ENCODE measurements around the gene MS4A10. TPM values are rescaled to one million over a fixed set of nuclear protein-coding genes. Genes with fewer than 3 reads are reported as not detected.

The MS4A10 gene
- total and polyA plus RNA-seq, 2 donors (not counting 1 experiment from before 2014, with no cell fraction given), result not detected

DNA sequence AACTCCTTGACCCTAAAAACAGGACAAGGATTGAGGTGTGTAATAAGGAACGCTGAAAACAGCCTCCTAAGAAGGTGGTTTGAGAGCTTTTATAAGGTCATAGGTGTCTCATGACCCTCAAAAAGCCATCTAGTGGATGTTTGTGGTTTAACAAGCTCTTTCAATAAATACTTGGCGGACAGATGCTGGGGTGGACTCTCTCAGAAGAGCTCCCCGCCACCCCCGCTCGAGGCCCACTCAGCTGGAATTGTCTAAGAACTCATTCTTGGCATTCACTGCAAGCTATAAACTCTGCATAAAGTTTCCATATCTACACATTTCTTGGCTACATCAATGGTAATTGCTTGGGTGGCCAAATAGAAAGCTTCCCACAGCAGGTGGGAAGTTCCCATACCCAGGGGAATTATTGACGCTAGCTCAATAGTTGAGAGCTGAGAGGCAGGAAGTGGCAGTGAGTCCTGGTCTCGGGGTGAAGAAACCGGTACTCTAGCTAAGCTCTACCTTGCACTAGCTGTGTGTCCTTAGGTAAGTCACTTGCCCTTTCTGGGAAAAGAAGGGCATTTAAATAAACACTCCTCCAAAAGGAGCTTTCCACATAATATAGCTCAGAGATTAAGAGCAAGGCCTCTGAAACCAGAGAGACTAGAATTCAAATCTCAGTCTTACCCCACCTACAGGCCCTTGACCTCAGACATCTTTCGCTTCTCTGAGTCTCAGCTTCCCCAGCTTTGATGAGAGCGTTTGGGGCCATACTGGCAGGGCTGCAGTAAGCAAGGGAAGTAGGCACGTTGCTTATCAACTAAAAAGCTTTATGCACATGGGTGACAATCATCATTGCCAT, 22.1 kb upstream of the MS4A10 start:
- Histone ChIP-seq H2AFZ (ENCODE audit: insufficient read depth, low read depth, low read length, poor library complexity, severe bottlenecking) (no peak overlapping the region), H3K4me1 (ENCODE audit: control insufficient read depth in 2 of 2, insufficient read depth in 2 of 2, low read length in 2 of 2) (peaks cover 25 to 30% of the 10 kb centered on the region in 2 donors), H3K79me2 (ENCODE audit: control insufficient read depth, insufficient read depth, low read length) (no peaks in the 10 kb centered on the region), H3K9me3 (ENCODE audit: control extremely low read depth in 1 of 3, control insufficient read depth in 2 of 3, insufficient read depth in 1 of 3, low read length in 2 of 3) (peaks cover 0 to 8% (median 0%) of the 10 kb centered on the region in 3 donors), H3K4me2 (replicated peaks; ENCODE audit: low read depth, low read length, poor library complexity, severe bottlenecking) (peak overlapping the region; percentile 45), H4K20me1 (ENCODE audit: control insufficient read depth, insufficient read depth, low read length, poor library complexity, severe bottlenecking) (no peaks in the 10 kb centered on the region), H3K27me3 (replicated peaks in 1 of 4; ENCODE audit: control extremely low read depth in 1 of 4, control insufficient read depth in 3 of 4, insufficient read depth in 4 of 4, low read length in 3 of 4) (peaks cover 0 to 18% (median 1%) of the 10 kb centered on the region in 4 experiments), H3K4me3 (ENCODE audit: control extremely low read depth in 1 of 5, extremely low read depth in 1 of 5, insufficient read depth in 1 of 5, low read depth in 2 of 5, low read length in 4 of 5) (peak overlapping the region in 1 of 5 experiments; percentile 10), H3K36me3 (replicated peaks in 1 of 2; ENCODE audit: control extremely low read depth in 1 of 2, control insufficient read depth in 1 of 2, extremely low read depth in 1 of 2, insufficient read depth in 2 of 2, low read length in 1 of 2) (no peaks in the 10 kb centered on the region), H3K9ac (ENCODE audit: low read length) (peak overlapping the region; percentile 13), H3K27ac (ENCODE audit: low read length in 2 of 2) (no peak overlapping the region)
- CTCF ChIA-PET, result interaction anchor here (0.7 to 6.5 kb wide), 19 partner anchors 8 to 497 kb away, joined by 3 to 102 read pairs (median 4); no protein-coding TSS in a partner anchor
- ATAC-seq (ENCODE audit: low read depth) (peak; percentile 89), DNase-seq (peak; percentile 80)
- H3K4me1 Mint-ChIP-seq, result peaks cover 50% of the 10 kb centered on the region
- intact Hi-C loops (cut with micrococcal nuclease), result loop anchor here (5.0 kb wide), 1 partner anchor 496 kb away; no protein-coding TSS in a partner anchor
- no peak for TF ChIP-seq EZH2 (IDR thresholded peaks at IDR 0.05; ENCODE audit: borderline replicate concordance, insufficient read depth, low read depth, low read length, poor library complexity, severe bottlenecking)
- peak; percentile 66 for TF ChIP-seq CTCF (IDR thresholded peaks at IDR 0.05)
- POLR2A ChIA-PET, result interaction anchor here (0.6 kb wide), 1 partner anchor 366 kb away, joined by 3 read pairs; no protein-coding TSS in a partner anchor
- peak overlapping the region; percentile 57 for H3K4me3 Mint-ChIP-seq
- H3K27me3 Mint-ChIP-seq, result peaks cover 26% of the 10 kb centered on the region
- peak overlapping the region; percentile 75 for H3K27ac Mint-ChIP-seq
- WGBS (ENCODE audit: insufficient coverage), result 39% methylated on average over 5 of the region's 11 CpGs
- no peaks in the 10 kb centered on the region for H3K9me3 Mint-ChIP-seq (ENCODE audit: insufficient read depth)

Measured in B cell (primary cell).